IMR-90 (cell line): ENCODE measurements around the gene SOX21. TPM values are rescaled to one million over a fixed set of nuclear protein-coding genes. Genes with fewer than 3 reads are reported as not detected.

Source experiments
- ATAC-seq: fragments of 200-7000 bp; cut with Tn5 transposase; 2 replicates; pipeline ENCODE4 v1.9.1; 2020; ENCODE audit warnings: low read depth, mild to moderate bottlenecking, moderate library complexity
- BruUV-seq: library from RNA; stranded (reverse); fragments of 400-500 nt; replicated peaks from 2 replicates; lab custom pipeline; 2021; lab: Mats Ljungman, UMichigan
- CTCF ChIA-PET: fragments of 300-600 bp; formaldehyde crosslinking; extraction: SDS; loops from one replicate; lab custom pipeline; 2021; ENCODE audit warnings: antibody characterized with exemption; lab: Yijun Ruan, JAX
- POLR2A ChIA-PET: fragments of 300-600 bp; sonication (Branson Sonifier 250); formaldehyde crosslinking; loops from one replicate; lab custom pipeline; 2022; ENCODE audit warnings: antibody characterized with exemption; ENCODE audit not compliant: unreplicated experiment; lab: Charles Lee
- DNase-seq: peaks from one replicate; pipeline ENCODE4 v3.0.0; 2013
- H2AFZ ChIP-seq: replicated peaks from 2 replicates; pipeline ENCODE3; 2013; ENCODE audit warnings: low read length, mild to moderate bottlenecking; ENCODE audit not compliant: poor library complexity
- H2AK5ac ChIP-seq: 2 replicates; pipeline ENCODE4 v1.6.1; 2013; ENCODE audit warnings: low read depth, low read length, inconsistent platforms
- H2AK9ac ChIP-seq: replicated peaks from 2 replicates; pipeline ENCODE3; 2013; ENCODE audit warnings: mild to moderate bottlenecking, low read depth, low read length, moderate library complexity; ENCODE audit not compliant: poor library complexity
- H2BK120ac ChIP-seq: 2 replicates; pipeline ENCODE4 v1.6.1; 2013; ENCODE audit warnings: low read depth, low read length, inconsistent platforms
- H2BK15ac ChIP-seq: 3 replicates; pipeline ENCODE4 v1.6.1; 2013; ENCODE audit warnings: low read depth, low read length, inconsistent platforms
- H2BK20ac ChIP-seq: 2 replicates; pipeline ENCODE4 v1.6.1; 2013; ENCODE audit warnings: low read depth, mild to moderate bottlenecking, inconsistent platforms, low read length, moderate library complexity
- H2BK5ac ChIP-seq: 2 replicates; pipeline ENCODE4 v1.6.1; 2013; ENCODE audit warnings: mild to moderate bottlenecking, low read depth, low read length, inconsistent platforms; ENCODE audit not compliant: poor library complexity, severe bottlenecking
- H3K14ac ChIP-seq: replicated peaks from 2 replicates; pipeline ENCODE4 v1.6.1; 2013; ENCODE audit warnings: low read depth, low read length, inconsistent platforms
- H3K18ac ChIP-seq: 2 replicates; pipeline ENCODE4 v1.6.1; 2013; ENCODE audit warnings: low read depth, low read length, control low read depth
- H3K23ac ChIP-seq: 2 replicates; pipeline ENCODE4 v1.6.1; 2013; ENCODE audit warnings: low read depth, low read length, inconsistent platforms
- H3K27ac ChIP-seq: 2 replicates; pipeline ENCODE4 v1.5.1; 2013; ENCODE audit warnings: mild to moderate bottlenecking, control low read depth, low read length; ENCODE audit not compliant: insufficient read depth
- H3K27me3 ChIP-seq: 2 replicates; pipeline ENCODE4 v1.6.1; 2013; ENCODE audit warnings: low read length; ENCODE audit not compliant: control insufficient read depth, insufficient read depth
- H3K36me3 ChIP-seq: 2 replicates; pipeline ENCODE4 v1.6.1; 2013; ENCODE audit warnings: low read length, mixed read lengths; ENCODE audit not compliant: control insufficient read depth, insufficient read depth
- H3K4ac ChIP-seq: 2 replicates; pipeline ENCODE4 v1.6.1; 2013; ENCODE audit warnings: low read depth, low read length, inconsistent platforms
- H3K4me1 ChIP-seq: 2 replicates; pipeline ENCODE4 v1.6.1; 2013; ENCODE audit warnings: low read length, mixed read lengths; ENCODE audit not compliant: control insufficient read depth, insufficient read depth
- H3K4me2 ChIP-seq: 2 replicates; pipeline ENCODE4 v1.6.1; 2013; ENCODE audit warnings: low read depth, mild to moderate bottlenecking, control low read depth, low read length, moderate library complexity
- H3K4me3 ChIP-seq: 2 replicates; pipeline ENCODE4 v1.5.1; 2013; ENCODE audit warnings: low read depth, mild to moderate bottlenecking, control low read depth, low read length, moderate library complexity; ENCODE audit not compliant: insufficient read depth
- H3K56ac ChIP-seq: 2 replicates; pipeline ENCODE4 v1.6.1; 2013; ENCODE audit warnings: low read length, inconsistent platforms; ENCODE audit not compliant: insufficient read depth; ENCODE audit errors: extremely low read depth
- H3K79me1 ChIP-seq, 2 experiments: 2 replicates each; pipeline ENCODE4 v1.6.1; 2013; ENCODE audit warnings: low read length in 2 of 2, inconsistent platforms in 1 of 2, low read depth in 1 of 2
- H3K9ac ChIP-seq: 2 replicates; pipeline ENCODE4 v1.6.1; 2013; ENCODE audit warnings: low read depth, low read length, control low read depth
- H3K9me1 ChIP-seq: 2 replicates; pipeline ENCODE4 v1.6.1; 2013; ENCODE audit warnings: low read length, inconsistent platforms; ENCODE audit not compliant: insufficient read depth
- H3K9me3 ChIP-seq: 2 replicates; pipeline ENCODE4 v1.6.1; 2013; ENCODE audit warnings: low read length; ENCODE audit not compliant: control insufficient read depth, insufficient read depth
- H4K20me1 ChIP-seq: 2 replicates; pipeline ENCODE4 v1.6.1; 2013; ENCODE audit warnings: low read length, inconsistent platforms; ENCODE audit not compliant: insufficient read depth
- H4K5ac ChIP-seq: 2 replicates; pipeline ENCODE4 v1.6.1; 2013; ENCODE audit warnings: mild to moderate bottlenecking, low read depth, low read length, control low read depth
- H4K8ac ChIP-seq, 2 experiments: 2 replicates each; pipeline ENCODE4 v1.6.1; 2013; ENCODE audit warnings: low read depth in 2 of 2, low read length in 2 of 2, control low read depth in 1 of 2, inconsistent platforms in 1 of 2
- H4K91ac ChIP-seq: 2 replicates; pipeline ENCODE4 v1.6.1; 2013; ENCODE audit warnings: low read depth, low read length, inconsistent platforms; ENCODE audit not compliant: insufficient read depth
- BHLHE40 ChIP-seq: fragments of 150-350 bp; IDR thresholded peaks from 2 replicates; pipeline ENCODE4 v1.6.1; 2016; ENCODE audit warnings: mild to moderate bottlenecking, low read depth, low read length
- CEBPB ChIP-seq: IDR thresholded peaks from 2 replicates; pipeline ENCODE4 v1.6.1; 2012; ENCODE audit warnings: low read depth, low read length, improper control_type of control experiment
- CTCF ChIP-seq: conservative IDR thresholded peaks from 2 replicates; pipeline ENCODE4 v1.5.1; 2012; ENCODE audit warnings: mild to moderate bottlenecking, low read depth, low read length, improper control_type of control experiment
- USF2 ChIP-seq: fragments of 150-350 bp; IDR thresholded peaks from 2 replicates; pipeline ENCODE4 v1.6.1; 2017; ENCODE audit warnings: mild to moderate bottlenecking, antibody characterized with exemption, low read length, low read depth
- WGBS, 2 experiments: methylation state at CpG; one replicate each; pipeline versions ENCODE4 v1.1.5 to v1.1.7; 2013; ENCODE audit warnings: missing lambda C conversion rate in 2 of 2; ENCODE audit not compliant: insufficient read length in 1 of 2; ENCODE audit errors: extremely low coverage in 2 of 2; 5-methylcytosine and 5-hydroxymethylcytosine counted together
- dilution Hi-C: fragments of 300-500 bp; cut with HindIII; formaldehyde crosslinking; loops from one replicate; pipeline ENCODE4 v1.14.3; 2018; ENCODE audit warnings: low sequenced_read_pairs; ENCODE audit not compliant: unreplicated experiment
- in situ Hi-C: fragments of 300-500 bp; cut with MboI; formaldehyde crosslinking; loops from 3 replicates; pipeline ENCODE4 v1.14.3; 2019; ENCODE audit warnings: low sequenced_read_pairs, inconsistent platforms, mixed read lengths
- intact Hi-C: fragments of 100-400 bp; cut with micrococcal nuclease; formaldehyde crosslinking; loops from 2 replicates; pipeline ENCODE4 v1.10.0; 2022
- polyA plus RNA-seq, 3 experiments: library from polyadenylated mRNA; depleted of rRNA; stranded (reverse); fragments of >200 nt; gene quantifications; 2 replicates each; pipeline ENCODE4 v1.2.3, GENCODE V29; 2012; ENCODE audit warnings: low replicate concordance in 1 of 3
- total RNA-seq: library from RNA; depleted of rRNA; stranded (reverse); fragments of >200 nt; gene quantifications from 2 replicates; pipeline ENCODE4 v1.2.3, GENCODE V29; 2012

Gene SOX21
- total and polyA plus RNA-seq, 2 of the 4 experiments (the other 2 are of a cell fraction) = not detected

GRCh38 chr13:94705081-94706030, 7.0 kb downstream of the SOX21 start:
- ATAC-seq (no peak), DNase-seq (no peak)
- H2AFZ ChIP-seq = no peak overlapping the region
- no peak overlapping the region for H3K18ac ChIP-seq
- 5% methylated on average over 14 of the region's 40 CpGs; no CpG with 5 or more reads in 1 of the 2 experiments for WGBS, 2 experiments
- H3K36me3 ChIP-seq = no peaks in the 10 kb centered on the region
- H2BK15ac ChIP-seq = no peak overlapping the region
- in situ Hi-C loops = no loop called here
- no TSS peak for BruUV-seq
- H3K79me1 ChIP-seq = no peaks in the 10 kb centered on the region
- H3K4me3 ChIP-seq = no peak overlapping the region
- intact Hi-C loops = loop anchor here (5.0 kb wide), 1 partner anchor 83 kb away; no protein-coding TSS in a partner anchor
- H3K56ac ChIP-seq = no peak overlapping the region
- H3K9me1 ChIP-seq = no peaks in the 10 kb centered on the region
- no peaks in the 10 kb centered on the region for H3K4me1 ChIP-seq
- H2BK5ac ChIP-seq = no peak overlapping the region
- H4K91ac ChIP-seq = no peak overlapping the region
- H3K23ac ChIP-seq = no peak overlapping the region
- ChIA-PET CTCF (interaction anchor here (0.6 kb wide), 1 partner anchor 30 kb away, joined by 3 read pairs; no protein-coding TSS in a partner anchor), POLR2A (no interaction called here)
- H4K8ac ChIP-seq = no peak overlapping the region
- H4K5ac ChIP-seq = no peak overlapping the region
- no peak overlapping the region for H3K27ac ChIP-seq
- 0 out of 2 replicates have a peak, but pooled peaks cover 5% of the 10 kb centered on the region for H4K20me1 ChIP-seq
- H3K14ac ChIP-seq = no peak overlapping the region
- peaks cover 96% of the 10 kb centered on the region for H3K27me3 ChIP-seq
- no peak overlapping the region for H2BK20ac ChIP-seq
- no peak overlapping the region for H3K9ac ChIP-seq
- dilution Hi-C loops = no loop called here
- H2AK5ac ChIP-seq = no peak overlapping the region
- no peak overlapping the region for H3K4me2 ChIP-seq
- H3K9me3 ChIP-seq = peaks cover 16% of the 10 kb centered on the region
- no peak overlapping the region for H2BK120ac ChIP-seq
- H3K4ac ChIP-seq = no peak overlapping the region
- H2AK9ac ChIP-seq = no peak overlapping the region
- TF ChIP-seq CTCF (no peak), USF2 (no peak), CEBPB (no peak), BHLHE40 (no peak)
